ENCODE results near the gene DARS2.

- no peak for TF ChIP-seq POLR2A (IDR thresholded peaks at IDR 0.05; ENCODE audit: low read depth, low read length)
- no peak for TF ChIP-seq RFX5 (IDR thresholded peaks at IDR 0.05; ENCODE audit: low read depth, low read length)
- no peak for TF ChIP-seq BHLHE40 (IDR thresholded peaks at IDR 0.05; ENCODE audit: low read depth, low read length)
- TF ChIP-seq CTCF (conservative IDR thresholded peaks at IDR 0.05; ENCODE audit: low read depth, low read length), result no peak
- TF ChIP-seq SMC3 (IDR thresholded peaks at IDR 0.05; ENCODE audit: low read depth, low read length), result no peak
- TF ChIP-seq MXI1 (IDR thresholded peaks at IDR 0.05; ENCODE audit: borderline replicate concordance, low read depth, low read length), result no peak
- TF ChIP-seq NFE2L2 (IDR thresholded peaks at IDR 0.05; ENCODE audit: low read depth, low read length), result no peak
- no peak for TF ChIP-seq MAFK (IDR thresholded peaks at IDR 0.05; ENCODE audit: low read depth, low read length)
- TF ChIP-seq CEBPB (IDR thresholded peaks at IDR 0.05; ENCODE audit: low read depth, low read length), result no peak
- TF ChIP-seq FOS (IDR thresholded peaks at IDR 0.05; ENCODE audit: low read depth, low read length), result no peak
- TF ChIP-seq USF2 (IDR thresholded peaks at IDR 0.05; ENCODE audit: low read depth, low read length), result no peak
- TF ChIP-seq MAZ (IDR thresholded peaks at IDR 0.05; ENCODE audit: borderline replicate concordance, low read depth, low read length), result no peak
Measured at GRCh38 chr1:173876732-173877131, 52.3 kb downstream of the DARS2 start.
